OCI-LY7 (cell line): Measurements from ENCODE around the gene HMGCLL1. TPM values are rescaled to one million over a fixed set of nuclear protein-coding genes. Genes with fewer than 3 reads are reported as not detected.

ENCODE experiments used
- BruUV-seq: library from RNA; stranded (reverse); fragments of 400-500 nt; replicated peaks from 2 replicates; lab custom pipeline; 2021; lab: Mats Ljungman, UMichigan
- CTCF ChIA-PET: fragments of 300-600 bp; sonication (Branson Sonifier 250); formaldehyde crosslinking; loops from one replicate; lab custom pipeline; 2022; ENCODE audit warnings: antibody characterized with exemption; ENCODE audit not compliant: unreplicated experiment; lab: Charles Lee
- POLR2A ChIA-PET: fragments of 300-600 bp; sonication (Branson Sonifier 250); formaldehyde crosslinking; loops from one replicate; lab custom pipeline; 2022; ENCODE audit warnings: antibody characterized with exemption; lab: Charles Lee
- DNase-seq: peaks from one replicate; pipeline ENCODE4 v3.0.0-alpha.2; 2015; ENCODE audit warnings: low spot score
- H2AFZ ChIP-seq: fragments of 200-600 bp; sonication (generic), shearing (Covaris generic); 2 replicates; pipeline ENCODE4 v1.6.1; 2014; ENCODE audit warnings: mild to moderate bottlenecking, antibody characterized with exemption, low read length, moderate library complexity
- H3K27ac ChIP-seq: fragments of 200-600 bp; sonication (generic); 2 replicates; pipeline ENCODE4 v1.5.1; 2014; ENCODE audit warnings: mixed run types, low read depth, mild to moderate bottlenecking, moderate library complexity, low read length, inconsistent platforms; ENCODE audit not compliant: poor library complexity, severe bottlenecking
- H3K36me3 ChIP-seq: fragments of 200-600 bp; sonication (generic); 2 replicates; pipeline ENCODE4 v1.6.1; 2014; ENCODE audit warnings: mild to moderate bottlenecking, antibody characterized with exemption, low read length, moderate library complexity, mixed read lengths; ENCODE audit not compliant: insufficient read depth
- H3K4me1 ChIP-seq: fragments of 200-600 bp; sonication (generic); 2 replicates; pipeline ENCODE4 v1.5.1; 2014; ENCODE audit warnings: mild to moderate bottlenecking, low read length; ENCODE audit not compliant: insufficient read depth, poor library complexity, severe bottlenecking
- H3K4me2 ChIP-seq: fragments of 200-600 bp; sonication (generic); 2 replicates; pipeline ENCODE4 v1.6.1; 2014; ENCODE audit warnings: mild to moderate bottlenecking, low read length
- H3K4me3 ChIP-seq: fragments of 200-600 bp; sonication (generic); 2 replicates; pipeline ENCODE4 v1.5.1; 2014; ENCODE audit warnings: mild to moderate bottlenecking, low read depth, low read length; ENCODE audit not compliant: poor library complexity, severe bottlenecking
- H3K79me2 ChIP-seq: fragments of 200-600 bp; sonication (generic); 2 replicates; pipeline ENCODE4 v1.6.1; 2016; ENCODE audit warnings: low read depth, mild to moderate bottlenecking, low read length, moderate library complexity, mixed read lengths; ENCODE audit not compliant: insufficient read depth
- H3K9me2 ChIP-seq: fragments of 200-600 bp; sonication (generic); 2 replicates; pipeline ENCODE4 v1.6.1; 2016; ENCODE audit warnings: mild to moderate bottlenecking, low read length, mixed read lengths; ENCODE audit not compliant: insufficient read depth
- H3K9me3 ChIP-seq: fragments of 200-600 bp; sonication (generic); 2 replicates; pipeline ENCODE4 v1.6.1; 2014; ENCODE audit warnings: mild to moderate bottlenecking, mixed run types, low read length, mixed read lengths
- H4K20me1 ChIP-seq: fragments of 200-600 bp; sonication (generic); 2 replicates; pipeline ENCODE4 v1.6.1; 2014; ENCODE audit warnings: mild to moderate bottlenecking, antibody characterized with exemption, low read length, moderate library complexity, mixed read lengths; ENCODE audit not compliant: insufficient read depth
- CTCF ChIP-seq: fragments of 200-600 bp; sonication (generic); conservative IDR thresholded peaks from 2 replicates; pipeline ENCODE4 v1.5.1; 2014; ENCODE audit warnings: mild to moderate bottlenecking, antibody characterized with exemption, low read length, moderate library complexity, mixed read lengths
- EZH2phosphoT487 ChIP-seq: fragments of 200-600 bp; sonication (generic); IDR thresholded peaks from 2 replicates; pipeline ENCODE4 v1.6.1; 2018; ENCODE audit warnings: low read depth, borderline replicate concordance, mild to moderate bottlenecking, mixed run types, antibody characterized with exemption, low read length, moderate library complexity, mixed read lengths
- intact Hi-C: fragments of 100-400 bp; cut with micrococcal nuclease; formaldehyde crosslinking; loops from one replicate; pipeline ENCODE4 v1.10.0; 2022; ENCODE audit not compliant: unreplicated experiment
- total RNA-seq, 2 experiments: library from RNA; depleted of rRNA in 1 of 2; stranded (reverse); fragments of >200 nt in 1 of 2; shearing (Covaris generic) in 1 of 2; gene quantifications; 2 replicates each; pipeline ENCODE4 v1.2.3, GENCODE V29; 2014 to 2022

The HMGCLL1 gene
- total RNA-seq, 2 experiments from 2014 or later: not detected

GRCh38 chr6:55405474-55406235 is 173.3 kb downstream of the HMGCLL1 start:
- CTCF ChIA-PET: no interaction called here

GRCh38 chr6:55399351-55399750 is 179.6 kb downstream of the HMGCLL1 start:
- CTCF ChIA-PET: no interaction called here

More at GRCh38 chr6:55405474-55406235, 173.3 kb downstream of the HMGCLL1 start:
- no peak for DNase-seq
- TF ChIP-seq CTCF (no peak), EZH2phosphoT487 (no peak)
- POLR2A ChIA-PET: interaction anchor here (0.9 kb wide), 1 partner anchor 11 kb away, joined by 3 read pairs; no protein-coding TSS in a partner anchor
- H2AFZ ChIP-seq: no peak overlapping the region
- H3K79me2 ChIP-seq: no peaks in the 10 kb centered on the region
- no peaks in the 10 kb centered on the region for H3K36me3 ChIP-seq
- H3K4me3 ChIP-seq: no peak overlapping the region
- H3K9me3 ChIP-seq: no peaks in the 10 kb centered on the region
- H4K20me1 ChIP-seq: no peaks in the 10 kb centered on the region
- intact Hi-C loops: no loop called here
- no peak overlapping the region for H3K27ac ChIP-seq
- no TSS peak for BruUV-seq
- no peak overlapping the region for H3K4me2 ChIP-seq
- H3K9me2 ChIP-seq: no peaks in the 10 kb centered on the region
- no peaks in the 10 kb centered on the region for H3K4me1 ChIP-seq

More at GRCh38 chr6:55399351-55399750, 179.6 kb downstream of the HMGCLL1 start:
- no peak overlapping the region for H3K4me3 ChIP-seq
- no peak overlapping the region for H3K27ac ChIP-seq
- H3K36me3 ChIP-seq: no peaks in the 10 kb centered on the region
- H2AFZ ChIP-seq: no peak overlapping the region
- no TSS peak for BruUV-seq
- H3K9me2 ChIP-seq: no peaks in the 10 kb centered on the region
- DNase-seq: no peak
- intact Hi-C loops: no loop called here
- no peaks in the 10 kb centered on the region for H4K20me1 ChIP-seq
- TF ChIP-seq EZH2phosphoT487: no peak
- no peak for TF ChIP-seq CTCF
- no peak overlapping the region for H3K4me2 ChIP-seq
- H3K9me3 ChIP-seq: no peaks in the 10 kb centered on the region
- H3K79me2 ChIP-seq: no peaks in the 10 kb centered on the region
- POLR2A ChIA-PET: no interaction called here
- H3K4me1 ChIP-seq: no peaks in the 10 kb centered on the region
